GM18909 (cell line): Measurements from ENCODE around the gene TRIM71.
"Not testable (repeated sequence)": the region's sequence is repeated elsewhere in the genome, so short reads cannot be mapped to it uniquely, and the experiment has no call there.

Experiments used
- ATAC-seq: cut with Tn5 transposase; IDR thresholded peaks from one replicate; pipeline ENCODE4 v1.9.1; 2021; ENCODE audit warnings: mild to moderate bottlenecking; ENCODE audit not compliant: unreplicated experiment, poor library complexity

The TRIM71 gene

GRCh38 chr3:32817558-32818228 is at the start of gene TRIM71:
Gene TRIM71 (plus strand): TSS chr3:32817997. CDS start chr3:32818081, 84 bp downstream.
- ATAC-seq: no peak

GRCh38 chr3:32778389-32778788 is 39.4 kb upstream of the TRIM71 start:
- no peak for ATAC-seq

- no peak for ATAC-seq
Observed at GRCh38 chr3:32780071-32780734, 37.6 kb upstream of the TRIM71 start.

GRCh38 chr3:32780735-32781210 is 37.0 kb upstream of the TRIM71 start:
- peak; percentile 30 for ATAC-seq

- peak; percentile 97 for ATAC-seq
Observed at GRCh38 chr3:32781211-32781968, 36.4 kb upstream of the TRIM71 start.

GRCh38 chr3:32781969-32782270 is 35.9 kb upstream of the TRIM71 start:
- not testable (repeated sequence) for ATAC-seq

- no peak for ATAC-seq
Observed at GRCh38 chr3:32782407-32782806, 35.4 kb upstream of the TRIM71 start.

GRCh38 chr3:32791833-32792232 is 26.0 kb upstream of the TRIM71 start:
- no peak for ATAC-seq

GRCh38 chr3:32794487-32795308 is 23.1 kb upstream of the TRIM71 start:
- no peak for ATAC-seq

- ATAC-seq: not testable (repeated sequence)
Observed at GRCh38 chr3:32796384-32796950, 21.3 kb upstream of the TRIM71 start.

GRCh38 chr3:32797776-32798175 is 20.0 kb upstream of the TRIM71 start:
- no peak for ATAC-seq

GRCh38 chr3:32801440-32801839 is 16.4 kb upstream of the TRIM71 start:
- ATAC-seq: not testable (repeated sequence)

- ATAC-seq: peak; percentile 70
Observed at GRCh38 chr3:32813180-32813579, 4.6 kb upstream of the TRIM71 start.

- no peak for ATAC-seq
Observed at GRCh38 chr3:32814361-32814760, 3.4 kb upstream of the TRIM71 start.

- no peak for ATAC-seq
Observed at GRCh38 chr3:32815841-32816438, 1.9 kb upstream of the TRIM71 start.

GRCh38 chr3:32816439-32817256 is 1.1 kb upstream of the TRIM71 start:
- ATAC-seq: no peak

GRCh38 chr3:32817257-32817557 is 590 bp upstream of the TRIM71 start:
- ATAC-seq: no peak

GRCh38 chr3:32818229-32818969 is 602 bp downstream of the TRIM71 start:
- ATAC-seq: no peak
